Upper lobe of right lung (tissue), 1 donor: Measurements from ENCODE around the gene MAGOHB. TPM values are rescaled to one million over a fixed set of nuclear protein-coding genes. Genes with fewer than 3 reads are reported as not detected.

ENCODE experiments used
- ATAC-seq: fragments of 200-7000 bp; cut with Tn5 transposase; one replicate; pipeline ENCODE4 v1.9.1; 2020; ENCODE audit warnings: mild to moderate bottlenecking, moderate library complexity
- DNase-seq: peaks from one replicate; pipeline ENCODE4 v3.0.0-alpha.2; 2020
- H3K27ac ChIP-seq: fragments of 200-600 bp; one replicate; pipeline ENCODE4 v1.8.0; 2022
- H3K27me3 ChIP-seq: fragments of 200-600 bp; one replicate; pipeline ENCODE4 v1.8.0; 2022; ENCODE audit warnings: mild to moderate bottlenecking
- H3K36me3 ChIP-seq: fragments of 200-600 bp; one replicate; pipeline ENCODE4 v1.8.0; 2022
- H3K4me1 ChIP-seq: fragments of 200-600 bp; one replicate; pipeline ENCODE4 v1.8.0; 2022
- H3K4me3 ChIP-seq: fragments of 200-600 bp; one replicate; pipeline ENCODE4 v1.8.0; 2022; ENCODE audit warnings: mild to moderate bottlenecking
- H3K9me3 ChIP-seq: fragments of 200-600 bp; one replicate; pipeline ENCODE4 v1.8.0; 2022
- intact Hi-C: fragments of 100-400 bp; cut with DNase I; formaldehyde crosslinking; loops from one replicate; pipeline ENCODE4 v1.11.0; 2022
- total RNA-seq: library from RNA; stranded (reverse); fragmentation: NEBNext Ultra II Directional; extraction: Animal tissue kit (Norgen Biotek cat#: 25700); gene quantifications from one replicate; pipeline ENCODE4 v1.2.1, GENCODE V29; 2021
- TF ChIP-seq, protein P1 (sequence below): fragments of 200-600 bp; IDR thresholded peaks from one replicate; pipeline ENCODE4 v1.8.0; 2022; ENCODE audit warnings: antibody characterized with exemption
- donor health status: DM: no; HTN: yes; CAD: no; lungs with severe emphysema.

Gene MAGOHB
- total RNA-seq, 1 donor from 2014 or later: 21.3 TPM

DNA sequence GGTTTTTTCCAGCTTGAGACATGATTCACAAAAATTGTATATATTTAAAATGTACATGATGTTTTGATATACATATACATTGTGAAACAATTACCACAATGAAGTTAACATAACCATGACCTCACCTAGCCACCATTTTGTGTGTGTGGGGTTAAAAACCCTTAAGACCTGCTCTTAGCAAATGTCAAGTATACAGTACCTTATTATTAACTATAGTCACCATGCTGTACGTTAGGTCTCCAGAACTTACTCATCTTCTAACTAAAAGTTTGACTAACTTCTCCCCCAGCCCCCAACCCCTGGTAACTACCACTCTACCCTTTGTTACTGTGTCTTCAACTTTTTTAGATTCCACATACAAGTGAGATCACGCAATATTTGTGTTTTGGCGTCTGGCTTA lies 55.1 kb downstream of the MAGOHB start:
- H3K4me3 ChIP-seq: no peak overlapping the region
- H3K9me3 ChIP-seq: no peaks in the 10 kb centered on the region
- ATAC-seq: no peak
- H3K27me3 ChIP-seq: no peaks in the 10 kb centered on the region
- intact Hi-C loops: no loop called here
- no peaks in the 10 kb centered on the region for H3K4me1 ChIP-seq
- H3K27ac ChIP-seq: no peak overlapping the region
- no peaks in the 10 kb centered on the region for H3K36me3 ChIP-seq
- no peak for DNase-seq
- TF ChIP-seq, protein P1, sequence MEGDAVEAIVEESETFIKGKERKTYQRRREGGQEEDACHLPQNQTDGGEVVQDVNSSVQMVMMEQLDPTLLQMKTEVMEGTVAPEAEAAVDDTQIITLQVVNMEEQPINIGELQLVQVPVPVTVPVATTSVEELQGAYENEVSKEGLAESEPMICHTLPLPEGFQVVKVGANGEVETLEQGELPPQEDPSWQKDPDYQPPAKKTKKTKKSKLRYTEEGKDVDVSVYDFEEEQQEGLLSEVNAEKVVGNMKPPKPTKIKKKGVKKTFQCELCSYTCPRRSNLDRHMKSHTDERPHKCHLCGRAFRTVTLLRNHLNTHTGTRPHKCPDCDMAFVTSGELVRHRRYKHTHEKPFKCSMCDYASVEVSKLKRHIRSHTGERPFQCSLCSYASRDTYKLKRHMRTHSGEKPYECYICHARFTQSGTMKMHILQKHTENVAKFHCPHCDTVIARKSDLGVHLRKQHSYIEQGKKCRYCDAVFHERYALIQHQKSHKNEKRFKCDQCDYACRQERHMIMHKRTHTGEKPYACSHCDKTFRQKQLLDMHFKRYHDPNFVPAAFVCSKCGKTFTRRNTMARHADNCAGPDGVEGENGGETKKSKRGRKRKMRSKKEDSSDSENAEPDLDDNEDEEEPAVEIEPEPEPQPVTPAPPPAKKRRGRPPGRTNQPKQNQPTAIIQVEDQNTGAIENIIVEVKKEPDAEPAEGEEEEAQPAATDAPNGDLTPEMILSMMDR: no peak

DNA sequence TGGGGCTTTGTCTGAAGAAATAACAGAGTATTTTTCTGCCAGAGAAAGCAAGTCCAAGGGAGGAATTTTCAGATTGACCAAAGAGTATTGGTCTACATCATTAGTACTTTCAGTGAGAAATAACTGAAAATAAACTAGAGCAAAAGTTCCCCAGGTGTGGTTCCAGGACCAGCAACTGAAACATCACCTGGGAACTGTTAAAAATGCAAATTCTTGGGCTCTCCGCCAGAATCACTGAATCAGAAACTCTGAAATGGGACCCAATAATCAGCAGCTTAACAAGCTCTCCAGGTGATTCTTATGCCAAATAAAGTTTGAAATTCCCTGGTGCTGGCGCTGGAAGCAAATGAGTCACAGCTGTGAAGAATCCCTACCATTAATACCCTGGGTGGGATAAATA lies 55.6 kb downstream of the MAGOHB start:
- no peaks in the 10 kb centered on the region for H3K27me3 ChIP-seq
- intact Hi-C loops: no loop called here
- no peaks in the 10 kb centered on the region for H3K9me3 ChIP-seq
- ATAC-seq (no peak), DNase-seq (no peak)
- no peak overlapping the region for H3K4me3 ChIP-seq
- TF ChIP-seq, protein P1: no peak
- no peaks in the 10 kb centered on the region for H3K36me3 ChIP-seq
- H3K27ac ChIP-seq: no peak overlapping the region
- no peaks in the 10 kb centered on the region for H3K4me1 ChIP-seq

DNA sequence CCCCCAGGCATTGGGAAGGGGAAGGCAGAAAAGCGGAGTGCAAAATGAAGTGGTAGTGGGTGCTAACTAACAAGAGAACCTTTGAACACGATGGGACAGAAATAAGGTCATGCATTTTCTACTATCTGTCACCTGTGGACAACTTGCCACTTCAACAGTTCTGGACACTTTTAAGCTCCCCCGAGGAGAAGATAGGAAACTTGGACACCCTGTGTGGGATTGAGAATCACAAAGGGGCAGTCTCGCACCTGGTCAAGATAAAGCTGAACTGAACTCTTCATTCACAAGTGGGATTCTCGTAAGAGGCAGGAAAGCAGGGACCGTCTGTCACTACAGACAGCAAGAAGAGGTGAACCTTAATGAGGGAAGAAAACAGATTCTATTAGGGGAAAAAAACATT lies 56.1 kb downstream of the MAGOHB start:
- no peaks in the 10 kb centered on the region for H3K27me3 ChIP-seq
- H3K4me3 ChIP-seq: no peak overlapping the region
- TF ChIP-seq, protein P1: no peak
- no peaks in the 10 kb centered on the region for H3K4me1 ChIP-seq
- intact Hi-C loops: no loop called here
- no peak overlapping the region for H3K27ac ChIP-seq
- no peaks in the 10 kb centered on the region for H3K9me3 ChIP-seq
- DNase-seq (no peak), ATAC-seq (no peak)
- H3K36me3 ChIP-seq: no peaks in the 10 kb centered on the region

- Histone ChIP-seq H3K9me3 (no peaks in the 10 kb centered on the region), H3K27ac (no peak overlapping the region), H3K4me1 (no peaks in the 10 kb centered on the region), H3K27me3 (no peaks in the 10 kb centered on the region), H3K4me3 (no peak overlapping the region), H3K36me3 (no peaks in the 10 kb centered on the region)
- TF ChIP-seq, protein P1: no peak
- ATAC-seq: no peak
- intact Hi-C loops: no loop called here
- DNase-seq: no peak
Observed at GRCh38 chr12:10554756-10555481, 58.5 kb downstream of the MAGOHB start.

DNA sequence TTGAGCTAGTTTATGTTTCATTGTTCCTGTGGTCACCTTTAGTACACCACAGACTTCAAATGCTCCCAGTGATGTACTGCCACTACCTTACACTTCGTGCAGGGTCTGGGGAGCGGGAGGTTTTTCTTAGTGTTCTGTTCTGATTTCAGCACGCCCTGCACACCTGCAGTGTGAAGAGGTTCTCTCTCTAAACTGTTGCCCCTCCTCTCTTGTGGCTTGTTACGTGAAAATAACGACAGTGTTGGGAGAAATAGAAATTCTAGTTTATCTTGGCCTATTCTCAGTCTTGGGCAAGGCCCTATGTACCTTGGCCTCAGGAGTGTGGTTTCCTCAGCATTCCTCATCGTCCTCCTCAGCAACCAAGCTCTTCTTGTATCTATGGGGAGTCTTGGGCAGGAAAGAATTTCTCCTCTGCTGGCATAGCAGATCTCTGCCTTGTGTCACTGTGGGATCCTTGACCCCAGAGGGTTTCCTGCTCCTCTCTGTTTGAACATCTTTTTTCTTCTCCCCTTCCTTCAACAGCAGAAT lies 59.1 kb downstream of the MAGOHB start:
- Histone ChIP-seq H3K4me1 (no peaks in the 10 kb centered on the region), H3K4me3 (no peak overlapping the region), H3K27me3 (no peaks in the 10 kb centered on the region), H3K36me3 (no peaks in the 10 kb centered on the region), H3K27ac (no peak overlapping the region), H3K9me3 (no peaks in the 10 kb centered on the region)
- DNase-seq (no peak), ATAC-seq (peak; percentile 40)
- TF ChIP-seq, protein P1: no peak
- intact Hi-C loops: no loop called here

Other genes starting within 250 kb of the MAGOHB start
- gene KLRK1, start 223.6 kb downstream of the MAGOHB start, total RNA-seq: 8.1 TPM
- gene KLRC4, start 203.9 kb downstream of the MAGOHB start, total RNA-seq: 1.9 TPM
- gene KLRC3, start 193.0 kb downstream of the MAGOHB start, total RNA-seq: not detected
- 2.8 TPM for gene KLRC2, start 177.6 kb downstream of the MAGOHB start, total RNA-seq
- gene KLRC1, start 160.2 kb downstream of the MAGOHB start, total RNA-seq: 2.5 TPM
- 0.52 TPM for gene EIF2S3B, start 107.7 kb downstream of the MAGOHB start, total RNA-seq
- 0.93 TPM for gene STYK1, start 60.4 kb upstream of the MAGOHB start, total RNA-seq
- 292 TPM for gene YBX3, start 109.7 kb upstream of the MAGOHB start, total RNA-seq
- gene TAS2R7, start 189.0 kb upstream of the MAGOHB start, total RNA-seq: not detected
- not detected for gene TAS2R8, start 193.7 kb upstream of the MAGOHB start, total RNA-seq
- gene TAS2R9, start 196.6 kb upstream of the MAGOHB start, total RNA-seq: not detected
- not detected for gene TAS2R10, start 212.7 kb upstream of the MAGOHB start, total RNA-seq
- 1.7 TPM for gene PRR4, start 235.9 kb upstream of the MAGOHB start, total RNA-seq